PFSK-1 (cell line): ENCODE measurements around the gene RASGRF1.

Experiments used
- FOXP2 ChIP-seq: optimal IDR thresholded peaks from 2 replicates; pipeline ENCODE3; 2011; ENCODE audit warnings: borderline replicate concordance, control low read depth, inconsistent platforms; ENCODE audit not compliant: insufficient read depth; ENCODE audit errors: extremely low read length, extremely low read depth
- POLR2AphosphoS5 ChIP-seq: IDR thresholded peaks from 2 replicates; pipeline ENCODE4 v1.6.1; 2012; ENCODE audit warnings: low read depth, mild to moderate bottlenecking, control low read depth, low read length, moderate library complexity
- REST ChIP-seq, 2 experiments: IDR thresholded peaks; 2 replicates each; pipeline versions ENCODE4 v1.6.1 to v1.8.0; 2011 to 2012; ENCODE audit warnings: low read depth in 2 of 2, low read length in 2 of 2, control low read depth in 1 of 2, inconsistent platforms in 1 of 2, mild to moderate bottlenecking in 1 of 2, moderate library complexity in 1 of 2; ENCODE audit not compliant: insufficient read depth in 1 of 2
- SIN3A ChIP-seq: IDR thresholded peaks from 2 replicates; pipeline ENCODE4 v1.6.1; 2012; ENCODE audit warnings: mild to moderate bottlenecking, low read length, moderate library complexity, borderline replicate concordance; ENCODE audit not compliant: insufficient read depth
- TAF1 ChIP-seq: IDR thresholded peaks from 2 replicates; pipeline ENCODE4 v1.6.1; 2012; ENCODE audit warnings: low read length, control low read depth, borderline replicate concordance; ENCODE audit not compliant: insufficient read depth

RASGRF1 gene

GRCh38 chr15:78997981-78998499 is 92.5 kb downstream of the RASGRF1 start:
- no peak for TF ChIP-seq SIN3A
- no peak for TF ChIP-seq TAF1
- no peak for TF ChIP-seq POLR2AphosphoS5
- no peak for TF ChIP-seq FOXP2

- no peak for TF ChIP-seq FOXP2
- TF ChIP-seq TAF1 = no peak
- no peak for TF ChIP-seq REST (IDR thresholded peaks at IDR 0.05; ENCODE audit: insufficient read depth in 1 of 2, low read depth in 2 of 2, low read length in 2 of 2)
- TF ChIP-seq POLR2AphosphoS5 = no peak
- TF ChIP-seq SIN3A = no peak
These were observed 93.7 kb downstream of the RASGRF1 start for GRCh38 chr15:78996894-78997275.

- no peak for TF ChIP-seq POLR2AphosphoS5
- TF ChIP-seq REST (IDR thresholded peaks at IDR 0.05; ENCODE audit: insufficient read depth in 1 of 2, low read depth in 2 of 2, low read length in 2 of 2) = no peak
- TF ChIP-seq SIN3A = no peak
- TF ChIP-seq FOXP2 = no peak
- TF ChIP-seq TAF1 = no peak
These were observed 94.4 kb downstream of the RASGRF1 start for GRCh38 chr15:78995921-78996893.

- TF ChIP-seq FOXP2 (no peak), TAF1 (no peak), POLR2AphosphoS5 (no peak), REST (IDR thresholded peaks at IDR 0.05; ENCODE audit: insufficient read depth in 1 of 2, low read depth in 2 of 2, low read length in 2 of 2) (no peak), SIN3A (no peak)
These were observed 96.5 kb downstream of the RASGRF1 start for GRCh38 chr15:78993931-78994530.

- no peak for TF ChIP-seq REST (IDR thresholded peaks at IDR 0.05; ENCODE audit: insufficient read depth in 1 of 2, low read depth in 2 of 2, low read length in 2 of 2)
- no peak for TF ChIP-seq SIN3A
- no peak for TF ChIP-seq FOXP2
- no peak for TF ChIP-seq POLR2AphosphoS5
- TF ChIP-seq TAF1 = no peak
These were observed 97.2 kb downstream of the RASGRF1 start for GRCh38 chr15:78993257-78993930.
